ENCODE data around the gene ACBD3.

Gene ACBD3

GRCh38 chr1:226110249-226111097, 76.1 kb downstream of the ACBD3 start:
- DNase-seq, result peak; percentile 65

DNA sequence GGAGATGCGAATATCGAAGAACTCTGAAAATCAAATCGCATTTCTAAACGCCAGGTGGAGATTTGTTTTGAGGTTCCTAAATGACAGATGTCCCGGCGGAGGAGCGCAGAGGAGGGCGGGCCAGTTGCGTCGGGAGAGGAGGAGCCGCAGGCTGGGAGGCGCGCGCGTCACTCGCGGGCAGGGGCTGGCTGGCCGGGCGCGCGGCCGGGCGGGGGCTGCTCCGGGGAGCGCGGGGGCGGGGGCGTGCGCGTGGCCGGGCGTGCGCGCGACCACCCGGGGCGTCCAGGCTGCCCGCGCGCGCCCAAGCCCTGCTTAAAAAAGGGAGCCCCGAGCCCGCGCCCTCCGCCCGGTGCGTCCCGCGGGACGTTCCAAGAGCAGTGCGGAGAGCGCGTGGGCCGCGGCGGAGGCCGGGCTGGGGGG, 76.7 kb downstream of the ACBD3 start:
- DNase-seq, result peak; percentile 79

DNA sequence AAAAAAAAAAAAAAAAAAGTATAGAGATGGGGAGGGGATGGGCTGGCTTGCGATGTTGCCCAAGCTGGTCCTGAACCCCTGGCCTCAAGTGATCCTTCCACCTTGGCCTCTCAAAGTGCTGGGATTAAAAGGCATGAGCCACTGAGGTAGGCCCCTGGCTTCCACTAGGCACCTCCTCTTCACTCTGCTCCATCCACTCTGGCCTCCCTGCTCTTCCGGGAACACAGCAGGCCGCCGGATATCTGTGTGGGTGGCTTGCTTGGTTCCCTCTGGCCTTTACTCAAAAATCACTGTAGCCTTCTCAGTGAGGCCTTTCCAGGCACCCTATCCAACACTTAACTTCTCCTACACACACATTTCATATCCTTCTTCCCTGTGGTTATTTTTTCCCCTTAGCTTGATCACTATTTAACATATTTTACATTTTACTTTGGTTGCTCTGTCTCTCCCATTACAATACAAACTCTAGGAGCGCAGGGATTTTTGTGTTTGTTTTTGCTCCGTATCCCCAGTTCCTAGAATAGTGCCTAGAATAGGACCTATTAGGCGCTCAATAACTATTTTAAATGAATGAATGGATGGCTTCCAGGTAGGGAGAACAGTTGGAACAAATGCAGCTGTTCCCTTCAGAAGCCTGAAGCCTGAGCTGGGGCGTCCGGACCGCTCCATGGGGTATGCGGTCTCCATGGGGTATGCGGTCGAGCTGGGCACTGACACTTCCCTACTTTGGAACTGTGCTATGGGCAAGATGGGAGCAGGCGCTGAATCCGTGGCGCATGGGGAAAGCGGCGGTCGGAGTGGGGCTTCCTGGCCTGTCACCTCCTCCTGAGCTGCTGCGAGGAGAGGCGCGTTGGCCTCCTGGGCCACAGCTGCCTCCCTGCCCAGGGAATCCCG, 77.4 kb downstream of the ACBD3 start:
- no peak for DNase-seq

GRCh38 chr1:226107471-226108460, 78.8 kb downstream of the ACBD3 start:
- no peak for DNase-seq

- no peak for DNase-seq
Measured at GRCh38 chr1:226104671-226105121, 81.8 kb downstream of the ACBD3 start.

GRCh38 chr1:226100436-226101391, 85.8 kb downstream of the ACBD3 start:
- peak; percentile 57 for DNase-seq

- DNase-seq, result no peak
Measured at GRCh38 chr1:226098870-226099835, 87.4 kb downstream of the ACBD3 start.

- no peak for DNase-seq
Measured at GRCh38 chr1:226097866-226098625, 88.5 kb downstream of the ACBD3 start.

DNA sequence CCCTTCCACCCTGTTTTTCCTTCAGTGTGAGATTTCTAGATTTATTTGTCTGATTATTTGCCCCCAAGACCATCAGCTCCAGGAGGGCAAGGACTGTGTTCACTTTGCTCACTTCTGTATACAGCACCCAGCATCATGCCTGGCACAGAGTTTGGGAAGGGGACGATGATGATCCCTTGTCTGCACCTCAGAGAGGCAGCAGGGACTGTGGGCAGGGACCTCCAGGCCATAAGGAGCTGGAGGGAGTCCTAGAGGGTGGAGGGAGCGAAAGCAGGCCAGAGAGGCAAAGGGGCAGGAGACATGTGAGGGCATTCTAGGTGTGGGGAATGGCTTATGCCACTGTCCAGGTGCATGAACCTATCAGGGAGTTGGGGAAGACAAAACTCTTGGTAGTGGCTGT, 91.3 kb downstream of the ACBD3 start:
- DNase-seq, result no peak
